Measurements from ENCODE around the gene TMA7. TPM values are rescaled to one million over a fixed set of nuclear protein-coding genes. Genes with fewer than 3 reads are reported as not detected.
"Not testable (repeated sequence)": the region's sequence is repeated elsewhere in the genome, so short reads cannot be mapped to it uniquely, and the experiment has no call there.

TMA7 gene
- total and polyA plus RNA-seq, 2 donors (not counting 3 experiments of a cell fraction or from before 2014, with no cell fraction given), result 137 to 306 TPM

GRCh38 chr3:48478626-48479555 lies 38.8 kb downstream of the TMA7 start:
- H3K4me3 ChIP-seq (replicated peaks in 1 of 3; ENCODE audit: insufficient read depth in 1 of 3, low read depth in 1 of 3, low read length in 3 of 3), result no peak overlapping the region
- peaks cover 0 to 9% of the 10 kb centered on the region in 2 experiments for H3K36me3 ChIP-seq (ENCODE audit: control insufficient read depth in 2 of 2, extremely low read depth in 1 of 2, insufficient read depth in 2 of 2, low read length in 2 of 2)
- dilution Hi-C loops (cut with MboI; ENCODE audit: extremely low pct_ligation_motif_present, low sequenced_read_pairs) (no loop called here), intact Hi-C loops (cut with micrococcal nuclease) (no loop called here)
- no peaks in the 10 kb centered on the region for H3K9me3 ChIP-seq (replicated peaks; ENCODE audit: control insufficient read depth, insufficient read depth, low read length)
- ChIA-PET CTCF (no interaction called here), POLR2A (no interaction called here)
- no peaks in the 10 kb centered on the region for H3K9me1 ChIP-seq (replicated peaks; ENCODE audit: control insufficient read depth, extremely low read depth, insufficient read depth, low read length)
- BruUV-seq (replicated peaks), result no TSS peak
- no peak overlapping the region for H2AFZ ChIP-seq (ENCODE audit: low read depth, low read length)
- no peak overlapping the region for H3K27ac ChIP-seq (ENCODE audit: insufficient read depth, low read depth, low read length)
- H3K27me3 ChIP-seq (ENCODE audit: control insufficient read depth in 2 of 2, insufficient read depth in 2 of 2, low read length in 2 of 2), result no peaks in the 10 kb centered on the region
- no peak for FAIRE-seq
- DNase-seq (ENCODE audit: low read depth, low spot score), result peak; percentile 31
- no peak overlapping the region for H3K9ac ChIP-seq (replicated peaks; ENCODE audit: extremely low read depth, insufficient read depth, low read length)
- no peaks in the 10 kb centered on the region for H3K4me1 ChIP-seq (ENCODE audit: control insufficient read depth, extremely low read depth, insufficient read depth, low read length)
- no peak overlapping the region for H3K4me2 ChIP-seq (ENCODE audit: insufficient read depth, low read length)
- no peaks in the 10 kb centered on the region for H4K20me1 ChIP-seq (replicated peaks; ENCODE audit: control insufficient read depth, extremely low read depth, insufficient read depth, low read length)
- TF ChIP-seq POLR2A (IDR thresholded peaks at IDR 0.05; ENCODE audit: low read depth, low read length), result no peak
- TF ChIP-seq GATA2 (IDR thresholded peaks at IDR 0.05; ENCODE audit: insufficient read depth, insufficient read length, low read depth, low read length), result no peak
- TF ChIP-seq POLR2AphosphoS5 (IDR thresholded peaks at IDR 0.05; ENCODE audit: insufficient read depth, low read depth, low read length), result no peak
- TF ChIP-seq EZH2 (IDR thresholded peaks at IDR 0.05; ENCODE audit: borderline replicate concordance, low read depth, low read length, severe bottlenecking), result no peak
- no peak for TF ChIP-seq JUN (IDR thresholded peaks at IDR 0.05; ENCODE audit: borderline replicate concordance, insufficient read depth, insufficient read length, low read depth)
- no peak for TF ChIP-seq MAX (IDR thresholded peaks at IDR 0.05; ENCODE audit: insufficient read depth, insufficient read length)
- no peaks in the 10 kb centered on the region for H3K79me2 ChIP-seq (ENCODE audit: control insufficient read depth, insufficient read depth, low read length)

- BruUV-seq (replicated peaks); H3K9ac ChIP-seq (replicated peaks; ENCODE audit: extremely low read depth, insufficient read depth, low read length); H3K9me1 ChIP-seq (replicated peaks; ENCODE audit: control insufficient read depth, extremely low read depth, insufficient read depth, low read length); dilution Hi-C loops (cut with MboI; ENCODE audit: extremely low pct_ligation_motif_present, low sequenced_read_pairs); H3K4me2 ChIP-seq (ENCODE audit: insufficient read depth, low read length); FAIRE-seq; H4K20me1 ChIP-seq (replicated peaks; ENCODE audit: control insufficient read depth, extremely low read depth, insufficient read depth, low read length); DNase-seq (ENCODE audit: low read depth, low spot score); H3K36me3 ChIP-seq (ENCODE audit: control insufficient read depth in 2 of 2, extremely low read depth in 1 of 2, insufficient read depth in 2 of 2, low read length in 2 of 2); H3K4me1 ChIP-seq (ENCODE audit: control insufficient read depth, extremely low read depth, insufficient read depth, low read length); H3K9me3 ChIP-seq (replicated peaks; ENCODE audit: control insufficient read depth, insufficient read depth, low read length); H3K27me3 ChIP-seq (ENCODE audit: control insufficient read depth in 2 of 2, insufficient read depth in 2 of 2, low read length in 2 of 2); H3K79me2 ChIP-seq (ENCODE audit: control insufficient read depth, insufficient read depth, low read length); H3K4me3 ChIP-seq (replicated peaks in 1 of 3; ENCODE audit: insufficient read depth in 1 of 3, low read depth in 1 of 3, low read length in 3 of 3); POLR2A ChIA-PET; H3K27ac ChIP-seq (ENCODE audit: insufficient read depth, low read depth, low read length); intact Hi-C loops (cut with micrococcal nuclease); H2AFZ ChIP-seq (ENCODE audit: low read depth, low read length): not testable (repeated sequence)
- CTCF ChIA-PET, result interaction anchor here (1.0 kb wide), 1 partner anchor 45 kb away, joined by 3 read pairs; no protein-coding TSS in a partner anchor
These were observed 40.8 kb downstream of the TMA7 start for GRCh38 chr3:48480891-48481290.

GRCh38 chr3:48482822-48483221 lies 42.8 kb downstream of the TMA7 start:
- H3K4me1 ChIP-seq (ENCODE audit: control insufficient read depth, extremely low read depth, insufficient read depth, low read length); H2AFZ ChIP-seq (ENCODE audit: low read depth, low read length); H3K27me3 ChIP-seq (ENCODE audit: control insufficient read depth in 2 of 2, insufficient read depth in 2 of 2, low read length in 2 of 2); H3K4me2 ChIP-seq (ENCODE audit: insufficient read depth, low read length); POLR2A ChIA-PET; H3K36me3 ChIP-seq (ENCODE audit: control insufficient read depth in 2 of 2, extremely low read depth in 1 of 2, insufficient read depth in 2 of 2, low read length in 2 of 2); H4K20me1 ChIP-seq (replicated peaks; ENCODE audit: control insufficient read depth, extremely low read depth, insufficient read depth, low read length); intact Hi-C loops (cut with micrococcal nuclease); FAIRE-seq; H3K9ac ChIP-seq (replicated peaks; ENCODE audit: extremely low read depth, insufficient read depth, low read length); BruUV-seq (replicated peaks); H3K9me1 ChIP-seq (replicated peaks; ENCODE audit: control insufficient read depth, extremely low read depth, insufficient read depth, low read length); dilution Hi-C loops (cut with MboI; ENCODE audit: extremely low pct_ligation_motif_present, low sequenced_read_pairs); DNase-seq (ENCODE audit: low read depth, low spot score); H3K27ac ChIP-seq (ENCODE audit: insufficient read depth, low read depth, low read length); H3K4me3 ChIP-seq (replicated peaks in 1 of 3; ENCODE audit: insufficient read depth in 1 of 3, low read depth in 1 of 3, low read length in 3 of 3); H3K79me2 ChIP-seq (ENCODE audit: control insufficient read depth, insufficient read depth, low read length); H3K9me3 ChIP-seq (replicated peaks; ENCODE audit: control insufficient read depth, insufficient read depth, low read length): not testable (repeated sequence)
- CTCF ChIA-PET, result interaction anchor here (1.0 to 1.6 kb wide), 3 partner anchors 10 to 66 kb away, joined by 3 to 10 read pairs (median 5); no protein-coding TSS in a partner anchor

Measured in endothelial cell of umbilical vein (primary cell).